BJ (cell line): ENCODE measurements around the gene AKT3. TPM values are rescaled to one million over a fixed set of nuclear protein-coding genes. Genes with fewer than 3 reads are reported as not detected.

ENCODE experiments used
- CTCF ChIA-PET: fragments of 350-600 bp; formaldehyde crosslinking; extraction: SDS; loops from one replicate; lab custom pipeline; 2021; ENCODE audit warnings: antibody characterized with exemption, inconsistent platforms; lab: Yijun Ruan, JAX
- POLR2A ChIA-PET: fragments of 300-600 bp; sonication (Branson Sonifier 250); formaldehyde crosslinking; extraction: SDS; loops from one replicate; lab custom pipeline; 2021; ENCODE audit warnings: antibody characterized with exemption; lab: Charles Lee
- DNase-seq: peaks from one replicate; pipeline ENCODE4 v3.0.0-alpha.2; 2011; ENCODE audit warnings: low read depth
- H3K27me3 ChIP-seq: 2 replicates; pipeline ENCODE4 v1.6.0; 2011; ENCODE audit warnings: low read length; ENCODE audit not compliant: control insufficient read depth, insufficient read depth
- H3K36me3 ChIP-seq: 2 replicates; pipeline ENCODE4 v1.5.1; 2011; ENCODE audit warnings: low read length; ENCODE audit not compliant: control insufficient read depth, insufficient read depth
- H3K4me3 ChIP-seq: 2 replicates; pipeline ENCODE4 v1.5.1; 2011; ENCODE audit warnings: low read depth, mild to moderate bottlenecking, control low read depth, low read length
- polyA minus RNA-seq: library from RNA; depleted of rRNA, polyadenylated mRNA; stranded (reverse); fragments of >200 nt; gene quantifications from 2 replicates; pipeline ENCODE4 v1.2.3, GENCODE V29; 2011; rRNA and poly(A)+ RNA removed
- polyA plus RNA-seq: library from polyadenylated mRNA; depleted of rRNA; stranded (reverse); fragments of >200 nt; gene quantifications from 2 replicates; pipeline ENCODE4 v1.2.3, GENCODE V29; 2011; rRNA removed
- TF ChIP-seq, protein P1 (sequence below): IDR thresholded peaks from 2 replicates; pipeline ENCODE4 v1.5.1; 2011; ENCODE audit warnings: low read depth, mild to moderate bottlenecking, control low read depth, inconsistent platforms, low read length, moderate library complexity; ENCODE audit not compliant: insufficient read depth

The AKT3 gene
- 23.8 and 42.7 TPM in 2 replicates for polyA plus RNA-seq
- 32.1 and 36.3 TPM in 2 replicates for polyA minus RNA-seq

- POLR2A ChIA-PET = interaction anchor here (0.6 to 0.7 kb wide), 5 partner anchors 21 to 349 kb away, joined by 3 to 14 read pairs (median 7); no protein-coding TSS in a partner anchor
- TF ChIP-seq, protein P1, sequence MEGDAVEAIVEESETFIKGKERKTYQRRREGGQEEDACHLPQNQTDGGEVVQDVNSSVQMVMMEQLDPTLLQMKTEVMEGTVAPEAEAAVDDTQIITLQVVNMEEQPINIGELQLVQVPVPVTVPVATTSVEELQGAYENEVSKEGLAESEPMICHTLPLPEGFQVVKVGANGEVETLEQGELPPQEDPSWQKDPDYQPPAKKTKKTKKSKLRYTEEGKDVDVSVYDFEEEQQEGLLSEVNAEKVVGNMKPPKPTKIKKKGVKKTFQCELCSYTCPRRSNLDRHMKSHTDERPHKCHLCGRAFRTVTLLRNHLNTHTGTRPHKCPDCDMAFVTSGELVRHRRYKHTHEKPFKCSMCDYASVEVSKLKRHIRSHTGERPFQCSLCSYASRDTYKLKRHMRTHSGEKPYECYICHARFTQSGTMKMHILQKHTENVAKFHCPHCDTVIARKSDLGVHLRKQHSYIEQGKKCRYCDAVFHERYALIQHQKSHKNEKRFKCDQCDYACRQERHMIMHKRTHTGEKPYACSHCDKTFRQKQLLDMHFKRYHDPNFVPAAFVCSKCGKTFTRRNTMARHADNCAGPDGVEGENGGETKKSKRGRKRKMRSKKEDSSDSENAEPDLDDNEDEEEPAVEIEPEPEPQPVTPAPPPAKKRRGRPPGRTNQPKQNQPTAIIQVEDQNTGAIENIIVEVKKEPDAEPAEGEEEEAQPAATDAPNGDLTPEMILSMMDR = no peak
- H3K27me3 ChIP-seq = no peaks in the 10 kb centered on the region
- CTCF ChIA-PET = interaction anchor here (1.0 kb wide), 1 partner anchor 99 kb away, joined by 3 read pairs; no protein-coding TSS in a partner anchor
- peak within 1 kb of the TSS; percentile 82 for H3K4me3 ChIP-seq
- DNase-seq = peak; percentile 29
- no peaks in the 10 kb centered on the region for H3K36me3 ChIP-seq
Observed at GRCh38 chr1:243850202-243850451, at the start of gene AKT3. Gene AKT3, minus strand, starts transcription at chr1:243850243. Its CDS starts 7,073 bp downstream, at chr1:243843170.

GRCh38 chr1:243898278-243898677, 48.2 kb upstream of the AKT3 start:
- Histone ChIP-seq H3K36me3 (no peaks in the 10 kb centered on the region), H3K27me3 (peaks cover 6% of the 10 kb centered on the region), H3K4me3 (no peak overlapping the region)
- TF ChIP-seq, protein P1 = no peak
- DNase-seq = no peak
- POLR2A ChIA-PET = no interaction called here
- CTCF ChIA-PET = interaction anchor here (0.7 kb wide), 1 partner anchor 35 kb away, joined by 3 read pairs; no protein-coding TSS in a partner anchor

- ChIA-PET CTCF (no interaction called here), POLR2A (no interaction called here)
- H3K27me3 ChIP-seq = peaks cover 1% of the 10 kb centered on the region
- TF ChIP-seq, protein P1 = no peak
- no peak for DNase-seq
- no peaks in the 10 kb centered on the region for H3K36me3 ChIP-seq
- H3K4me3 ChIP-seq = no peak overlapping the region
Observed at GRCh38 chr1:243896313-243896712, 46.3 kb upstream of the AKT3 start.

DNA sequence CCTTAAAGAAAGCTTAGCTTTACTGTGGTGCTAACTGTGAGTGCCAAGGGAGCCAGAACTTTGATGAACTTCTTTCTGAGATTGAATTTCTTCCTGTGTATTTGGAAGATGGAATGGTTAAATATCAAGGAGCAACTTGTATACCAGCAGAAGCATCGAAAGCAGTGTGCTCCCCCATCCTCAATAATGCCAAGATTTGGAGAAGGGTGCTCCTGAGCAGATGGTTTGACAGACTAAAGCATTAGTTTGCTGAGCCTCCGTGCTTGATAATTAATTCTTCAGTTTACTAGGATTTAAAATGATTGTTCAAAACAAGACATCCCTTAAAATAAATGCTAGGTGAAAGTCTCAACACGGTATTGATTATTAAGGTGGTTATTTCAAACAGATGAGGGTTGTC, 42.4 kb upstream of the AKT3 start:
- ChIA-PET POLR2A (no interaction called here), CTCF (interaction anchor here (1.0 kb wide), 1 partner anchor 10 kb away, joined by 3 read pairs; no protein-coding TSS in a partner anchor)
- Histone ChIP-seq H3K27me3 (peaks cover 1% of the 10 kb centered on the region; the same call in 1 of the 2 replicates), H3K4me3 (no peak overlapping the region), H3K36me3 (no peaks in the 10 kb centered on the region)
- DNase-seq = no peak
- TF ChIP-seq, protein P1 = no peak

DNA sequence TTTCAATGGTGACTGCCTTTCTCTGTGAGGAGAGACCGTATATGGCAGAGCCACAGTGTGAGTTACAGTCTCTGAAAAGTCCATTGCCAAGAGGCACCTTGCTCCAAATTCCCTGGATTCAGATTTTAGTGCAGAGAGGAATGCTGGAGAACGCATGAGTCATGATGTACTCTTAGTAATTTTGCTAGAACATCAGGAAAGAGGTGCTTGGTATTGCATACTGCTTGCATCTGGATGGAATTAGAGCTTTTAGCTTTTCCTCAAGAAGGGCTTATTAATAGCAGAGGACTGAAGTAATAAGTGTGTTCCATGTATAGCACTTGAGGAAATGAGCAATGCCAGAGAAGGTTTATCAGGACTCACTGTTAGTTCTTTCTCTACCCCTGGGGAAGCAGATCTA, 40.5 kb upstream of the AKT3 start:
- peak; percentile 91 for DNase-seq
- no peaks in the 10 kb centered on the region for H3K27me3 ChIP-seq
- H3K36me3 ChIP-seq = no peaks in the 10 kb centered on the region
- ChIA-PET POLR2A (no interaction called here), CTCF (interaction anchor here (1.1 to 1.9 kb wide), 3 partner anchors 9 to 18 kb away, joined by 3 to 5 read pairs (median 5); no protein-coding TSS in a partner anchor)
- TF ChIP-seq, protein P1 = no peak
- no peak overlapping the region for H3K4me3 ChIP-seq
